Sigmoid colon (tissue), 7 donors: ENCODE data around the gene GFOD2. TPM values are rescaled to one million over a fixed set of nuclear protein-coding genes. Genes with fewer than 3 reads are reported as not detected.

Source experiments
- DNase-seq: peaks from one replicate; pipeline ENCODE4 v3.0.0-alpha.2; 2019
- H3K27ac ChIP-seq, 4 donors: fragments of 200-600 bp; sonication (generic); one replicate each; pipeline ENCODE4 v1.5.1; 2016 to 2019; ENCODE audit warnings: mild to moderate bottlenecking in 1 of 4
- H3K27me3 ChIP-seq, 3 donors: fragments of 200-600 bp; sonication (generic); one replicate each; pipeline ENCODE4 v1.5.1; 2019; ENCODE audit warnings: mild to moderate bottlenecking in 1 of 3
- H3K36me3 ChIP-seq, 4 donors: fragments of 200-600 bp; sonication (generic); one replicate each; pipeline ENCODE4 v1.5.1; 2016 to 2019
- H3K4me1 ChIP-seq, 4 donors: fragments of 200-600 bp; sonication (generic); one replicate each; pipeline ENCODE4 v1.5.1; 2017 to 2019
- H3K4me3 ChIP-seq, 4 donors: fragments of 200-600 bp; sonication (generic); one replicate each; pipeline ENCODE4 v1.5.1; 2017 to 2019; ENCODE audit warnings: mild to moderate bottlenecking in 2 of 4, moderate library complexity in 1 of 4
- H3K9me3 ChIP-seq, 4 donors: fragments of 200-600 bp in 3 of 4; sonication (generic) in 3 of 4; one replicate each; pipeline versions ENCODE4 v1.5.1 to v1.6.1; 2013 to 2019
- EP300 ChIP-seq, 4 donors: sonication (generic); formaldehyde crosslinking; IDR thresholded peaks; one replicate each; pipeline ENCODE4 v1.6.1; 2017; ENCODE audit warnings: antibody characterized with exemption in 4 of 4
- POLR2A ChIP-seq, 2 donors: fragments of 450-650 bp; IDR thresholded peaks; one replicate each; pipeline ENCODE4 v1.6.1; 2016; ENCODE audit warnings: antibody characterized with exemption in 2 of 2, mild to moderate bottlenecking in 2 of 2, moderate library complexity in 2 of 2
- POLR2AphosphoS5 ChIP-seq, 4 donors: sonication (generic); formaldehyde crosslinking; IDR thresholded peaks; one replicate each; pipeline ENCODE4 v1.6.1; 2017; ENCODE audit warnings: antibody characterized with exemption in 4 of 4
- WGBS, 2 donors: extraction: QIAGEN DNeasy Blood & Tissue Kit; methylation state at CpG; one replicate each; pipeline ENCODE4 v1.1.7; 2013; 5-methylcytosine and 5-hydroxymethylcytosine counted together
- intact Hi-C: fragments of 100-400 bp; cut with DNase I; formaldehyde crosslinking; loops from one replicate; pipeline ENCODE4 v1.15.1; 2023
- polyA plus RNA-seq, 3 donors: library from polyadenylated mRNA; stranded (reverse); fragments of 200-250 nt; gene quantifications; one replicate each; pipeline ENCODE4 v1.2.3, GENCODE V29; 2013
- total RNA-seq, 4 donors: library from RNA; depleted of rRNA; stranded (reverse); fragments of >200 nt; gene quantifications; one replicate each; pipeline ENCODE4 v1.1.0, GENCODE V29; 2016
- TF ChIP-seq, protein P1 (sequence below), 4 experiments: fragments of 450-650 bp in 3 of 4; fragments of 200-600 bp in 1 of 4; IDR thresholded peaks; one replicate each; pipeline ENCODE4 v1.5.1; 2016 to 2019; ENCODE audit warnings: antibody characterized with exemption in 4 of 4, mild to moderate bottlenecking in 3 of 4, moderate library complexity in 2 of 4
- donor health status: healthy with polysubstance abuse.
- donor health status: Bipolar disorder and iron deficiency.
- donor health status: healthy.

Gene GFOD2
- total and polyA plus RNA-seq, 7 donors = 8.1 to 19.5 (median 13.8) TPM

DNA sequence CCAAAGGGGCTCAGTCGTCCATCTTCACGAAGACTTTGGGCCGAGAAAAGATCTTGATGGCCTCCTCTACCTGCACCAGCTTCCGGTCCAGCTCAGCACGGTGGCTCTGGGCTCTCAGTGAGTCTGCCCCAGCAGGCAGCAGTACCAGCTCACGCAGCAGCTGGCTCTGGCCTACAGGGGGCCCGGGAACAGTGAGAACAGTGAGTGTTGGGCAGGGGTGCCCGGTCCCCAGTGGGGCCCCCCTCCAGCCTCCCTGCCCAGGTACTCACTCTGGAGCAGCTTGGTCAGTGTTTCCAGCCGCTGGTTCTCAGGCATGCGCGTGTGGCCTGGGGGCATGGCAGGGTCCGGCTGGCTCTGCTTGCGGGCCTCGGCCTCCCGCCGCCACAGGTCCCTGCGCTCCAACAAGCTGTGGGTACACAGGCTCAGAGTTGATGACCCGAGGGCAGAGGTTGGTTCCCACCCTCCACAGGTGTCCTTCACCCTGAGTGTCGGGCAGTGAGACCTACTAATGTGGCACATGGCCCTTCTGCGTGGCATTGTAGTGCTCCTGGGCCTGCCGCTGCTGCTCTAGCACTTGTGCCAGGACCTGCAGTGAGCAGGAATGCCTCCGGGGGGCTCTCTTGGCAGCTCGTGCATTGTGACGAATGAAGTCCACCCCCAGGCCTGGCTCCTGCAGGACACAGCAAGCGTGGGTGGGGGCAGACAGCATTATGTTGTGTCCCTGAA is 55.8 kb downstream of the GFOD2 start:
- DNase-seq = peak; percentile 63
- Histone ChIP-seq H3K4me3 (no peak overlapping the region), H3K36me3 (peaks cover 6 to 18% (median 7%) of the 10 kb centered on the region in 4 donors), H3K9me3 (no peaks in the 10 kb centered on the region), H3K27ac (no peak overlapping the region), H3K27me3 (no peaks in the 10 kb centered on the region), H3K4me1 (peaks cover 0 to 54% (median 47%) of the 10 kb centered on the region in 4 donors)
- intact Hi-C loops = no loop called here
- TF ChIP-seq, protein P1, sequence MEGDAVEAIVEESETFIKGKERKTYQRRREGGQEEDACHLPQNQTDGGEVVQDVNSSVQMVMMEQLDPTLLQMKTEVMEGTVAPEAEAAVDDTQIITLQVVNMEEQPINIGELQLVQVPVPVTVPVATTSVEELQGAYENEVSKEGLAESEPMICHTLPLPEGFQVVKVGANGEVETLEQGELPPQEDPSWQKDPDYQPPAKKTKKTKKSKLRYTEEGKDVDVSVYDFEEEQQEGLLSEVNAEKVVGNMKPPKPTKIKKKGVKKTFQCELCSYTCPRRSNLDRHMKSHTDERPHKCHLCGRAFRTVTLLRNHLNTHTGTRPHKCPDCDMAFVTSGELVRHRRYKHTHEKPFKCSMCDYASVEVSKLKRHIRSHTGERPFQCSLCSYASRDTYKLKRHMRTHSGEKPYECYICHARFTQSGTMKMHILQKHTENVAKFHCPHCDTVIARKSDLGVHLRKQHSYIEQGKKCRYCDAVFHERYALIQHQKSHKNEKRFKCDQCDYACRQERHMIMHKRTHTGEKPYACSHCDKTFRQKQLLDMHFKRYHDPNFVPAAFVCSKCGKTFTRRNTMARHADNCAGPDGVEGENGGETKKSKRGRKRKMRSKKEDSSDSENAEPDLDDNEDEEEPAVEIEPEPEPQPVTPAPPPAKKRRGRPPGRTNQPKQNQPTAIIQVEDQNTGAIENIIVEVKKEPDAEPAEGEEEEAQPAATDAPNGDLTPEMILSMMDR (IDR thresholded peaks at IDR 0.05) = no peak
- TF ChIP-seq POLR2AphosphoS5 (IDR thresholded peaks at IDR 0.05) (no peak), EP300 (IDR thresholded peaks at IDR 0.05) (no peak), POLR2A (IDR thresholded peaks at IDR 0.05) (no peak)
- 84% methylated on average over 25 of the region's 25 CpGs for WGBS, 2 donors

DNA sequence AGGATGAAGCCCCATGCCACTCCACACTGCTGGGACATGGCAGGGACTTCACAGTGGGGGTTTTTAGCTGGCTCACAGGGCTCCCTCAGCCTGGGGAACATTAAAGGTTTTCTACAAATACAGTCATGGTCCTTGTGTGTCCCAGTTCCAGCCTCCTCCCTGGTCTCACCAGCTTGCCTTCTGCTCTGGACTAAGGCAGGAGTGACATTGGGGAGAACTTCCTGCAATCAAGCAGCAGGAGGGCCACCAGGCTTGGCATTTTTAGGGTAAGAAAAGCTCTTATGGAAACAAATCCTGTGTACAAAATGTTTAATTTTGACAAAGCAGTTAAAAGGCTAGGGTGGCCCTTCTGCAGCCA is 56.5 kb downstream of the GFOD2 start:
- H3K27me3 ChIP-seq = no peaks in the 10 kb centered on the region
- DNase-seq = no peak
- peaks cover 6 to 25% (median 7%) of the 10 kb centered on the region in 4 donors for H3K36me3 ChIP-seq
- H3K27ac ChIP-seq = no peak overlapping the region
- no peak for TF ChIP-seq POLR2A (IDR thresholded peaks at IDR 0.05)
- TF ChIP-seq, protein P1 (IDR thresholded peaks at IDR 0.05) = no peak
- no peak for TF ChIP-seq POLR2AphosphoS5 (IDR thresholded peaks at IDR 0.05)
- TF ChIP-seq EP300 (IDR thresholded peaks at IDR 0.05) = no peak
- no peak overlapping the region for H3K4me3 ChIP-seq
- peaks cover 0 to 47% (median 43%) of the 10 kb centered on the region in 4 donors for H3K4me1 ChIP-seq
- H3K9me3 ChIP-seq = no peaks in the 10 kb centered on the region
- intact Hi-C loops = no loop called here

DNA sequence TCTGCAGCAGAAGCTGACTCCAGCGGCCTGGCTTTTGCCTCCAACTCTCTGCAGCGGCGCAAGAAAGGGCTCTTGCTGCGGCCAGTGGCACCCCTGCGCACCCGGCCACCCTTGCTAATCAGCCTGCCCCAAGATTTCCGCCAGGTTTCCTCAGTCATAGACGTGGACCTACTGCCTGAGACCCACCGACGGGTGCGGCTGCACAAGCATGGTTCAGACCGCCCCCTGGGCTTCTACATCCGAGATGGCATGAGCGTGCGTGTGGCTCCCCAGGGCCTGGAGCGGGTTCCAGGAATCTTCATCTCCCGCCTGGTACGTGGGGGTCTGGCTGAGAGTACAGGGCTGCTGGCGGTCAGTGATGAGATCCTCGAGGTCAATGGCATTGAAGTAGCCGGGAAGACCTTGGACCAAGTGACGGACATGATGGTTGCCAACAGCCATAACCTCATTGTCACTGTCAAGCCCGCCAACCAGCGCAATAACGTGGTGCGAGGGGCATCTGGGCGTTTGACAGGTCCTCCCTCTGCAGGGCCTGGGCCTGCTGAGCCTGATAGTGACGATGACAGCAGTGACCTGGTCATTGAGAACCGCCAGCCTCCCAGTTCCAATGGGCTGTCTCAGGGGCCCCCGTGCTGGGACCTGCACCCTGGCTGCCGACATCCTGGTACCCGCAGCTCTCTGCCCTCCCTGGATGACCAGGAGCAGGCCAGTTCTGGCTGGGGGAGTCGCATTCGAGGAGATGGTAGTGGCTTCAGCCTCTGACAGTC is 57.0 kb downstream of the GFOD2 start:
- H3K9me3 ChIP-seq = no peaks in the 10 kb centered on the region
- 96% methylated on average over 34 of the region's 34 CpGs for WGBS, 2 donors
- no peak for TF ChIP-seq POLR2A (IDR thresholded peaks at IDR 0.05)
- no peak for TF ChIP-seq EP300 (IDR thresholded peaks at IDR 0.05)
- TF ChIP-seq, protein P1 (IDR thresholded peaks at IDR 0.05) = no peak
- TF ChIP-seq POLR2AphosphoS5 (IDR thresholded peaks at IDR 0.05) = no peak
- H3K4me1 ChIP-seq = peaks cover 0 to 42% (median 37%) of the 10 kb centered on the region in 4 donors
- no peak overlapping the region for H3K4me3 ChIP-seq
- no peaks in the 10 kb centered on the region for H3K27me3 ChIP-seq
- peaks cover 6 to 30% (median 10%) of the 10 kb centered on the region in 4 donors for H3K36me3 ChIP-seq
- intact Hi-C loops = loop anchor here (2.0 kb wide), 1 partner anchor 133 kb away; the partner anchor contains the start of gene RIPOR1
- H3K27ac ChIP-seq = no peak overlapping the region
- DNase-seq = peak; percentile 64

DNA sequence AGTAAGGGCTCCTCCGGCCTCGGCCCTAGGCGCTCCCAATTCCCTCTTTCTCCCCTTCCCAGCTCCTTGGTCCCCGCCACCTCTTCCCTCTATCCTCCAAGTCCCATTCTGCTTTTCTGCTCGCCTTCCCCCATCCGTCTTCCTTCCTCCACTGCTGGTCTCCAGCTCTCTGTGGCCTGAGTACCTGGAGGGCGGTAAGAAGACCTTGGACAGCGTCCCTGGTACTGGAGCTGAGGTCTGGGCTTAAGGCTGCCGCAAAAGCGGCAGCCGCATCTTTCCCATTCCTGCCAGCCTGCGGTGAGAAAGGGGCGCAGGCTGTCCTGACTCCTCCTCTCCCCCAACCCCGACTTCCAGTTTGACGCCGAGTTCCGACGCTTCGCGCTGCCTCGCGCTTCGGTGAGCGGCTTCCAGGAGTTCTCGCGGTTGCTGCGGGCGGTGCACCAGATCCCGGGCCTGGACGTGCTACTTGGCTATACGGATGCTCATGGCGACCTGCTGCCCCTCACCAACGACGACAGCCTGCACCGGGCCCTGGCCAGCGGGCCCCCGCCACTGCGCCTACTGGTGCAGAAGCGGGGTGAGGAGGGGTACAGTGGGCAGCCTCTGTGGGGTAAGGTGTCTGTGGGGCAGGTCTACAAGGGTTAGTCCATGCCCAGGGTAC is 57.9 kb downstream of the GFOD2 start:
- peak overlapping the region; percentile 92 to 96 (median 96) for H3K27ac ChIP-seq
- no peaks in the 10 kb centered on the region for H3K9me3 ChIP-seq
- peak; percentile 73 for DNase-seq
- H3K36me3 ChIP-seq = peaks cover 6 to 35% (median 11%) of the 10 kb centered on the region in 4 donors
- H3K4me1 ChIP-seq = peaks cover 0 to 35% (median 32%) of the 10 kb centered on the region in 4 donors
- intact Hi-C loops = loop anchor here (2.0 kb wide), 1 partner anchor 132 kb away; the partner anchor contains the start of gene RIPOR1
- WGBS, 2 donors = 10 to 11% methylated on average over 39 of the region's 39 CpGs
- peak overlapping the region; percentile 31 to 94 (median 80) for H3K4me3 ChIP-seq
- no peaks in the 10 kb centered on the region for H3K27me3 ChIP-seq
- no peak for TF ChIP-seq POLR2AphosphoS5 (IDR thresholded peaks at IDR 0.05)
- TF ChIP-seq POLR2A (IDR thresholded peaks at IDR 0.05) = no peak
- no peak for TF ChIP-seq EP300 (IDR thresholded peaks at IDR 0.05)
- TF ChIP-seq, protein P1 (IDR thresholded peaks at IDR 0.05) = no peak
